HepG2 (cell line): ENCODE data around the gene ARL5C. TPM values are rescaled to one million over a fixed set of nuclear protein-coding genes. Genes with fewer than 3 reads are reported as not detected.

Experiments used
- ATAC-seq: fragments of 200-7000 bp; cut with Tn5 transposase; 3 replicates; pipeline ENCODE4 v1.9.1; 2020; ENCODE audit warnings: mild to moderate bottlenecking, moderate library complexity
- BruUV-seq: library from RNA; stranded (reverse); fragments of 400-500 nt; replicated peaks from 2 replicates; lab custom pipeline; 2021; lab: Mats Ljungman, UMichigan
- CTCF ChIA-PET: fragments of 300-600 bp; formaldehyde crosslinking; extraction: SDS; loops from one replicate; lab custom pipeline; 2021; ENCODE audit warnings: low total read pairs, inconsistent platforms, low intra/inter-chr PET ratio; lab: Yijun Ruan, JAX
- POLR2A ChIA-PET: fragments of 350-600 bp; sonication (Branson Sonifier 250); formaldehyde crosslinking; loops from one replicate; lab custom pipeline; 2020; ENCODE audit warnings: antibody characterized with exemption, inconsistent platforms; lab: Yijun Ruan, JAX
- DNase-seq: peaks from one replicate; pipeline ENCODE4 v3.0.0-alpha.2; 2015; ENCODE audit warnings: low spot score
- FAIRE-seq: peaks from 3 replicates; lab custom pipeline; 2011; peaks lifted over from hg19 to GRCh38; lab: Jason Lieb, UNC
- H2AFZ ChIP-seq: one replicate; pipeline ENCODE4 v1.6.1; 2011; ENCODE audit warnings: low read length, inconsistent platforms
- H3K27ac ChIP-seq: fragments of 300-600 bp; 3 replicates; pipeline ENCODE4 v1.8.0; 2011; ENCODE audit warnings: mixed run types, mild to moderate bottlenecking, mixed read lengths, low read length, inconsistent platforms; ENCODE audit not compliant: insufficient read depth; ENCODE audit errors: extremely low read length
- H3K27me3 ChIP-seq, 2 experiments: fragments of 200-600 bp in 1 of 2; 2 replicates in 1 of 2; 3 replicates in 1 of 2; pipeline versions ENCODE4 v1.6.0 to v1.8.0; 2011; ENCODE audit warnings: low read length in 2 of 2, mild to moderate bottlenecking in 2 of 2, moderate library complexity in 2 of 2, inconsistent platforms in 1 of 2; ENCODE audit not compliant: insufficient read depth in 2 of 2, control insufficient read depth in 1 of 2
- H3K36me3 ChIP-seq, 2 experiments: fragments of 200-600 bp in 1 of 2; replicated peaks in 1 of 2; 2 replicates in 1 of 2; 3 replicates in 1 of 2; pipeline versions ENCODE4 v1.5.1 to v1.8.0; 2011; ENCODE audit warnings: low read length in 2 of 2, inconsistent platforms in 1 of 2; ENCODE audit not compliant: insufficient read depth in 2 of 2, control insufficient read depth in 1 of 2
- H3K4me1 ChIP-seq: 2 replicates; pipeline ENCODE4 v1.5.1; 2012; ENCODE audit warnings: low read length, inconsistent platforms; ENCODE audit not compliant: insufficient read depth
- H3K4me2 ChIP-seq: 2 replicates; pipeline ENCODE4 v1.6.0; 2011; ENCODE audit warnings: low read depth, low read length, inconsistent platforms
- H3K4me3 ChIP-seq, 3 experiments: fragments of 200-600 bp in 1 of 3; sonication (generic), shearing (Covaris generic) in 1 of 3; replicated peaks in 1 of 3; 2 replicates each; pipeline ENCODE4 v1.5.1; 2011 to 2016; ENCODE audit warnings: low read length in 3 of 3, inconsistent platforms in 2 of 3, low read depth in 2 of 3, mild to moderate bottlenecking in 2 of 3, control low read depth in 1 of 3, mixed read lengths in 1 of 3; ENCODE audit not compliant: insufficient read depth in 1 of 3
- H3K79me2 ChIP-seq: one replicate; pipeline ENCODE4 v1.6.1; 2011; ENCODE audit warnings: low read length, inconsistent platforms; ENCODE audit not compliant: insufficient read depth
- H3K9ac ChIP-seq: 2 replicates; pipeline ENCODE4 v1.6.0; 2011; ENCODE audit warnings: mild to moderate bottlenecking, low read depth, low read length, inconsistent platforms; ENCODE audit not compliant: insufficient read depth
- H3K9me3 ChIP-seq: 2 replicates; pipeline ENCODE4 v1.5.1; 2012; ENCODE audit warnings: mild to moderate bottlenecking, low read length
- H4K20me1 ChIP-seq: 2 replicates; pipeline ENCODE4 v1.6.0; 2011; ENCODE audit warnings: inconsistent platforms, mild to moderate bottlenecking, low read length, moderate library complexity; ENCODE audit not compliant: insufficient read depth
- ATF1 ChIP-seq: IDR thresholded peaks from 2 replicates; pipeline ENCODE4 v1.6.1; 2016; ENCODE audit warnings: mild to moderate bottlenecking, control low read depth
- CBX5 ChIP-seq: sonication (generic); formaldehyde crosslinking; IDR thresholded peaks from 2 replicates; pipeline ENCODE4 v1.4.0; 2020; ENCODE audit warnings: missing genetic modification reagents, borderline replicate concordance
- CEBPB ChIP-seq: IDR thresholded peaks from 2 replicates; pipeline ENCODE4 v1.6.1; 2011; ENCODE audit warnings: low read depth, low read length, improper control_type of control experiment, borderline replicate concordance
- E2F2 ChIP-seq: sonication (generic); formaldehyde crosslinking; IDR thresholded peaks from 2 replicates; pipeline ENCODE4 v1.4.0; 2020; ENCODE audit warnings: missing genetic modification reagents, borderline replicate concordance
- FOXK1 ChIP-seq: sonication (generic); formaldehyde crosslinking; IDR thresholded peaks from 2 replicates; pipeline ENCODE4 v1.4.0; 2020; ENCODE audit warnings: low read depth, missing genetic modification reagents, borderline replicate concordance
- HMGA1 ChIP-seq: sonication (generic); formaldehyde crosslinking; conservative IDR thresholded peaks from 2 replicates; pipeline ENCODE4 v1.4.0; 2020; ENCODE audit warnings: missing genetic modification reagents
- IKZF1 ChIP-seq: fragments of 450-650 bp; IDR thresholded peaks from 2 replicates; pipeline ENCODE4 v1.7.1; 2016
- MAFF ChIP-seq: IDR thresholded peaks from 2 replicates; pipeline ENCODE4 v1.6.1; 2011; ENCODE audit warnings: low read depth, low read length, improper control_type of control experiment
- MAFG ChIP-seq: sonication (generic); formaldehyde crosslinking; IDR thresholded peaks from 2 replicates; pipeline ENCODE4 v1.5.1; 2020; ENCODE audit warnings: mild to moderate bottlenecking, missing genetic modification reagents
- MAFK ChIP-seq, 2 experiments: IDR thresholded peaks in 1 of 2; conservative IDR thresholded peaks in 1 of 2; 2 replicates each; pipeline ENCODE4 v1.6.1; 2011; ENCODE audit warnings: improper control_type of control experiment in 2 of 2, low read length in 2 of 2
- NBN ChIP-seq: fragments of 450-650 bp; conservative IDR thresholded peaks from 2 replicates; pipeline ENCODE4 v1.6.1; 2017
- POLR2AphosphoS5 ChIP-seq: IDR thresholded peaks from 2 replicates; pipeline ENCODE4 v1.6.1; 2012; ENCODE audit warnings: low read depth, low read length
- TARDBP ChIP-seq: sonication (generic); formaldehyde crosslinking; IDR thresholded peaks from 2 replicates; pipeline ENCODE4 v1.8.0; 2022; ENCODE audit warnings: mild to moderate bottlenecking, missing genetic modification reagents
- ZNF224 ChIP-seq: sonication (generic); formaldehyde crosslinking; IDR thresholded peaks from 2 replicates; pipeline ENCODE4 v1.5.0; 2020; ENCODE audit warnings: mild to moderate bottlenecking, missing genetic modification reagents
- ZNF496 ChIP-seq: sonication (generic); formaldehyde crosslinking; IDR thresholded peaks from 2 replicates; pipeline ENCODE4 v1.8.1; 2023; ENCODE audit warnings: mild to moderate bottlenecking, moderate library complexity, missing genetic modification reagents; ENCODE audit not compliant: insufficient replicate concordance
- ZNF577 ChIP-seq: sonication (generic); formaldehyde crosslinking; IDR thresholded peaks from 2 replicates; pipeline ENCODE4 v1.4.0; 2020; ENCODE audit warnings: mild to moderate bottlenecking, low read depth, missing genetic modification reagents, borderline replicate concordance
- ZNF841 ChIP-seq: sonication (generic); formaldehyde crosslinking; IDR thresholded peaks from 2 replicates; pipeline ENCODE4 v1.8.1; 2023; ENCODE audit warnings: missing genetic modification reagents, borderline replicate concordance
- ZSCAN22 ChIP-seq: sonication (generic); formaldehyde crosslinking; IDR thresholded peaks from 2 replicates; pipeline ENCODE4 v1.4.0; 2020; ENCODE audit warnings: mild to moderate bottlenecking, missing genetic modification reagents
- whole genome bisulfite sequencing: methylation state at CpG from one replicate; pipeline ENCODE4 v1.1.6; 2017; ENCODE audit warnings: low lambda C conversion rate; 5-methylcytosine and 5-hydroxymethylcytosine counted together
- in situ Hi-C: cut with HindIII; loops from 2 replicates; pipeline ENCODE4 v1.10.0; 2017; ENCODE audit warnings: low pct_unique_long_range_greater_than_20kb; ENCODE audit not compliant: extremely low pct_ligation_motif_present
- intact Hi-C: fragments of 100-400 bp; cut with micrococcal nuclease; formaldehyde crosslinking; loops from one replicate; pipeline ENCODE4 v1.10.0; 2022; ENCODE audit not compliant: unreplicated experiment
- polyA plus RNA-seq, 8 experiments: library from polyadenylated mRNA; depleted of rRNA in 3 of 8; stranded (reverse) in 7 of 8; unstranded in 1 of 8; fragments of >200 nt; fragmentation: Illumina TruSeq in 4 of 8; extraction: Trizol in 4 of 8; gene quantifications; 2 replicates each; pipeline versions ENCODE4 v1.2.1 to v1.2.3, GENCODE V29; 2011 to 2016; ENCODE audit warnings: low read depth in 4 of 8, missing spikeins in 1 of 8, mixed read lengths in 1 of 8; ENCODE audit not compliant: insufficient read depth in 1 of 8
- total RNA-seq, 5 experiments: library from RNA; depleted of rRNA; stranded (reverse); fragments of >200 nt; fragmentation: Illumina TruSeq; extraction: Trizol; gene quantifications; 2 replicates each; pipeline ENCODE4 v1.2.3, GENCODE V29; 2016; ENCODE audit warnings: low read depth in 1 of 5

ARL5C gene
- total and polyA plus RNA-seq, 2 of the 13 experiments (the other 11 are each of a cell fraction or from before 2014, with no cell fraction given), result not detected

- H3K4me1 ChIP-seq, result no peaks in the 10 kb centered on the region
- H3K4me3 ChIP-seq, result no peak overlapping the region
- H3K27ac ChIP-seq, result no peak overlapping the region
- no peaks in the 10 kb centered on the region for H3K9me3 ChIP-seq
- intact Hi-C loops (no loop called here), in situ Hi-C loops (no loop called here)
- no peak overlapping the region for H2AFZ ChIP-seq
- no peaks in the 10 kb centered on the region for H3K79me2 ChIP-seq
- no peak overlapping the region for H3K9ac ChIP-seq
- DNase-seq, result no peak
- TF ChIP-seq MAFG, result peak; percentile 82
- TF ChIP-seq MAFF, result peak; percentile 96
- peak; percentile 96 for TF ChIP-seq MAFK (conservative IDR thresholded peaks at IDR 0.05 in 1 of 2, IDR thresholded peaks at IDR 0.05 in 1 of 2; ENCODE audit: low read length in 2 of 2)
- TF ChIP-seq TARDBP (CRISPR knock-in tag), result no peak
- TF ChIP-seq NBN, result no peak
- no peaks in the 10 kb centered on the region for H3K36me3 ChIP-seq
- no peak overlapping the region for H3K4me2 ChIP-seq
- peaks cover 1 to 29% of the 10 kb centered on the region in 2 experiments; a peak in 4 of 5 replicates for H3K27me3 ChIP-seq
- WGBS, result 15% methylated on average over 7 of the region's 7 CpGs
- no peak for FAIRE-seq
- ChIA-PET POLR2A (no interaction called here), CTCF (no interaction called here)
- ATAC-seq, result peak; percentile 28; the same call in 1 of the 3 replicates
- no TSS peak for BruUV-seq
- no peaks in the 10 kb centered on the region for H4K20me1 ChIP-seq
Measured at GRCh38 chr17:39132192-39132610, 33.8 kb downstream of the ARL5C start.

GRCh38 chr17:39131616-39132015 lies 34.3 kb downstream of the ARL5C start:
- no peaks in the 10 kb centered on the region for H3K9me3 ChIP-seq
- no peak overlapping the region for H3K4me2 ChIP-seq
- ChIA-PET CTCF (no interaction called here), POLR2A (no interaction called here)
- no peak for FAIRE-seq
- WGBS, result 32% methylated on average over 6 of the region's 6 CpGs
- H3K36me3 ChIP-seq, result no peaks in the 10 kb centered on the region
- no peak overlapping the region for H3K4me3 ChIP-seq
- intact Hi-C loops, result no loop called here
- H3K79me2 ChIP-seq, result no peaks in the 10 kb centered on the region
- TF ChIP-seq ZNF496, result no peak
- TF ChIP-seq FOXK1 (CRISPR knock-in tag), result no peak
- TF ChIP-seq IKZF1, result no peak
- TF ChIP-seq CBX5 (CRISPR knock-in tag), result no peak
- TF ChIP-seq POLR2AphosphoS5, result no peak
- TF ChIP-seq HMGA1 (CRISPR knock-in tag), result no peak
- no peak for TF ChIP-seq E2F2 (CRISPR knock-in tag)
- TF ChIP-seq ZNF577 (CRISPR knock-in tag), result no peak
- TF ChIP-seq ATF1 (CRISPR knock-in tag), result no peak
- no peak for TF ChIP-seq CEBPB
- no peak for TF ChIP-seq ZSCAN22 (CRISPR knock-in tag)
- no peak for TF ChIP-seq ZNF841 (CRISPR knock-in tag)
- TF ChIP-seq ZNF224 (CRISPR knock-in tag), result no peak
- TF ChIP-seq, all 625 proteins: peak for 0
- Histone ChIP-seq H4K20me1 (no peaks in the 10 kb centered on the region), H3K27me3 (peaks cover 1 to 30% of the 10 kb centered on the region in 2 experiments; a peak in 4 of 5 replicates), H3K9ac (no peak overlapping the region), H3K27ac (no peak overlapping the region), H3K4me1 (no peaks in the 10 kb centered on the region), H2AFZ (no peak overlapping the region)
- ATAC-seq (no peak), DNase-seq (no peak)
- BruUV-seq, result no TSS peak
- in situ Hi-C loops, result no loop called here
